B cell (primary cell): ENCODE data around the gene CPM. TPM values are rescaled to one million over a fixed set of nuclear protein-coding genes. Genes with fewer than 3 reads are reported as not detected.

Experiments used
- ATAC-seq: fragments of 200-7000 bp; cut with Tn5 transposase; one replicate; pipeline ENCODE4 v1.10.0; 2021; ENCODE audit warnings: low read depth, mild to moderate bottlenecking, moderate number of reproducible peaks, moderate library complexity
- CTCF ChIA-PET: fragments of 350-600 bp; sonication (Branson Sonifier 250); formaldehyde crosslinking; loops from one replicate; lab custom pipeline; 2021; ENCODE audit warnings: antibody characterized with exemption, inconsistent platforms; lab: Charles Lee
- POLR2A ChIA-PET: fragments of 350-600 bp; sonication (Branson Sonifier 250); formaldehyde crosslinking; loops from one replicate; lab custom pipeline; 2021; ENCODE audit warnings: antibody characterized with exemption; lab: Charles Lee
- DNase-seq: peaks from one replicate; pipeline ENCODE4 v3.0.0; 2013
- H2AFZ ChIP-seq: 2 replicates; pipeline ENCODE4 v1.6.1; 2012; ENCODE audit warnings: mild to moderate bottlenecking, low read depth, low read length; ENCODE audit not compliant: insufficient read depth, poor library complexity, severe bottlenecking
- H3K27ac ChIP-seq, 2 donors: 1 replicate in 1 of 2; 2 replicates in 1 of 2; pipeline ENCODE4 v1.5.1; 2012 to 2013; ENCODE audit warnings: low read length in 2 of 2, mild to moderate bottlenecking in 2 of 2, moderate library complexity in 1 of 2
- H3K27me3 ChIP-seq, 4 experiments: fragments of 200-600 bp in 1 of 4; sonication (generic) in 1 of 4; replicated peaks in 1 of 4; 1 replicate in 2 of 4; 2 replicates in 2 of 4; pipeline versions ENCODE4 v1.6.1 to v1.7.0; 2013 to 2016; ENCODE audit warnings: low read length in 3 of 4, mild to moderate bottlenecking in 2 of 4, mixed read lengths in 1 of 4, moderate library complexity in 1 of 4; ENCODE audit not compliant: insufficient read depth in 4 of 4, control insufficient read depth in 3 of 4; ENCODE audit errors: control extremely low read depth in 1 of 4
- H3K36me3 ChIP-seq, 2 experiments: replicated peaks in 1 of 2; 1 replicate in 1 of 2; 2 replicates in 1 of 2; pipeline versions ENCODE4 v1.6.1 to v1.7.1; 2013; ENCODE audit warnings: low read length in 1 of 2; ENCODE audit not compliant: insufficient read depth in 2 of 2, control insufficient read depth in 1 of 2; ENCODE audit errors: control extremely low read depth in 1 of 2, extremely low read depth in 1 of 2
- H3K4me1 ChIP-seq, 2 donors: fragments of 200-600 bp in 1 of 2; sonication (generic) in 1 of 2; 1 replicate in 1 of 2; 2 replicates in 1 of 2; pipeline versions ENCODE4 v1.5.1 to v1.6.1; 2013 to 2017; ENCODE audit warnings: low read length in 2 of 2; ENCODE audit not compliant: control insufficient read depth in 2 of 2, insufficient read depth in 2 of 2
- H3K4me2 ChIP-seq: replicated peaks from 2 replicates; pipeline ENCODE3; 2012; ENCODE audit warnings: mild to moderate bottlenecking, low read depth, low read length; ENCODE audit not compliant: poor library complexity, severe bottlenecking
- H3K4me3 ChIP-seq, 5 experiments: fragments of 200-600 bp in 1 of 5; sonication (generic) in 1 of 5; 1 replicate in 3 of 5; 2 replicates in 2 of 5; pipeline versions ENCODE4 v1.5.1 to v1.7.0; 2011 to 2016; ENCODE audit warnings: low read length in 4 of 5, mild to moderate bottlenecking in 4 of 5, low read depth in 2 of 5, control low read depth in 1 of 5, moderate library complexity in 1 of 5; ENCODE audit not compliant: insufficient read depth in 1 of 5; ENCODE audit errors: control extremely low read depth in 1 of 5, extremely low read depth in 1 of 5
- H3K79me2 ChIP-seq: fragments of 200-600 bp; sonication (generic); one replicate; pipeline ENCODE4 v1.6.0; 2016; ENCODE audit warnings: low read length; ENCODE audit not compliant: control insufficient read depth, insufficient read depth
- H3K9ac ChIP-seq: fragments of 200-600 bp; sonication (generic); 2 replicates; pipeline ENCODE4 v1.6.1; 2017; ENCODE audit warnings: mild to moderate bottlenecking, low read length, moderate library complexity
- H3K9me3 ChIP-seq, 3 donors: one replicate each; pipeline versions ENCODE4 v1.6.1 to v1.7.1; 2013; ENCODE audit warnings: low read length in 2 of 3; ENCODE audit not compliant: control insufficient read depth in 2 of 3, insufficient read depth in 1 of 3; ENCODE audit errors: control extremely low read depth in 1 of 3
- H4K20me1 ChIP-seq: 2 replicates; pipeline ENCODE4 v1.6.0; 2012; ENCODE audit warnings: mild to moderate bottlenecking, low read length; ENCODE audit not compliant: insufficient read depth, control insufficient read depth, poor library complexity, severe bottlenecking
- H3K27ac Mint-ChIP-seq: one replicate; pipeline ENCODE4 v1.8.0; 2021; ENCODE audit warnings: mixed read lengths
- H3K27me3 Mint-ChIP-seq: one replicate; pipeline ENCODE4 v1.8.0; 2021; ENCODE audit warnings: mixed read lengths
- H3K4me1 Mint-ChIP-seq: one replicate; pipeline ENCODE4 v1.8.0; 2021; ENCODE audit warnings: mixed read lengths
- H3K4me3 Mint-ChIP-seq: one replicate; pipeline ENCODE4 v1.8.0; 2021; ENCODE audit warnings: mixed read lengths
- H3K9me3 Mint-ChIP-seq: one replicate; pipeline ENCODE4 v1.8.0; 2022; ENCODE audit warnings: mixed read lengths; ENCODE audit not compliant: insufficient read depth
- EZH2 ChIP-seq: IDR thresholded peaks from 2 replicates; pipeline ENCODE4 v1.6.1; 2012; ENCODE audit warnings: borderline replicate concordance, low read depth, mild to moderate bottlenecking, moderate library complexity, low read length; ENCODE audit not compliant: insufficient read depth, poor library complexity, severe bottlenecking
- WGBS: methylation state at CpG from one replicate; pipeline ENCODE4 v1.1.5; 2013; ENCODE audit warnings: missing lambda C conversion rate; ENCODE audit not compliant: insufficient coverage; 5-methylcytosine and 5-hydroxymethylcytosine counted together
- intact Hi-C: fragments of 100-400 bp; cut with micrococcal nuclease; formaldehyde crosslinking; loops from one replicate; pipeline ENCODE4 v1.10.0; 2022
- polyA plus RNA-seq: library from polyadenylated mRNA; depleted of rRNA; stranded (reverse); fragments of >200 nt; gene quantifications from 2 replicates; pipeline ENCODE4 v1.2.3, GENCODE V29; 2012
- total RNA-seq, 2 donors: library from RNA; stranded (reverse); fragments of 120-200 nt in 1 of 2; gene quantifications; 1 replicate in 1 of 2; 2 replicates in 1 of 2; pipeline versions ENCODE4 v1.2.3 to v1.2.4, GENCODE V29; 2013 to 2022
- TF ChIP-seq, protein P1 (sequence below): fragments of 200-600 bp; IDR thresholded peaks from one replicate; pipeline ENCODE4 v1.8.0; 2022; ENCODE audit warnings: antibody characterized with exemption, mild to moderate bottlenecking

CPM gene
- total and polyA plus RNA-seq, 2 donors (not counting 1 experiment from before 2014, with no cell fraction given): 1.2 to 5.0 TPM

DNA sequence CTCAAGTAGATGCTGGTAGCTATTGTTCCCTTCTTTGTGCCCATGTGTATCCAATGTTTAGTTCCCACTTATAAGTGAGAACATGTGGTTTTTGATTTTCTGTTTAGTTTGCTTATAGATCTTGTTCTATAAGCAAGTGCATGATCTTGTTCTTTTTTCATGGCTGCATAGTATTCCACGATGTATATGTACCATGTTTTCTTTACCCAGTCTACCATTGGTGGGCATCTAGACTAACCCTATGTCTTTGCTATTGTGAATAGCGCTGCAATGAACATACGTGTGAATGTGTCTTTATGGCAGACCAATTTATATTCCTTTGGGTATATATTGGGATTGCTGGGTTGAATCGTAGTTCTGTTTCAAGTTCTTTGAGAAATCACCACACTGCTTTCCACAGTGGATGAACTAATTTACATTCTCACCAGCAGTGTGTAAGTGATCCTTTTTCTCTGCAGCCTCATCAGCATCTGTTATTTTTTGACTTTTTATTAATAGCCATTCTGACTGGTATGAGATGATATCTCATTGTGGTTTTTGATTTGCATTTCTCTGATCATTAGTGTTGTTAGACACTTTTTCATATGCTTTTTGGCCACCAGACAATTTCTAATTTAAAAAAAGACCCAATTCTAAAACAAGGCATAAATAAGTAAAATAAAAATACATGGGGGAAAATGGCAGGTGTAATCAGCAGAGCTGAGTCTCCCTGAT is 50.6 kb downstream of the CPM start:
- Histone ChIP-seq H3K9me3 (peaks cover 0 to 4% (median 0%) of the 10 kb centered on the region in 3 donors), H3K27me3 (no peaks in the 10 kb centered on the region), H3K79me2 (no peaks in the 10 kb centered on the region), H2AFZ (no peak overlapping the region), H3K4me1 (no peaks in the 10 kb centered on the region), H3K27ac (no peak overlapping the region), H4K20me1 (no peaks in the 10 kb centered on the region), H3K9ac (no peak overlapping the region), H3K4me3 (no peak overlapping the region), H3K36me3 (no peaks in the 10 kb centered on the region), H3K4me2 (no peak overlapping the region)
- H3K4me1 Mint-ChIP-seq: no peaks in the 10 kb centered on the region
- no peak overlapping the region for H3K27ac Mint-ChIP-seq
- no peaks in the 10 kb centered on the region for H3K27me3 Mint-ChIP-seq
- no peak for ATAC-seq
- no peak overlapping the region for H3K4me3 Mint-ChIP-seq
- no peaks in the 10 kb centered on the region for H3K9me3 Mint-ChIP-seq
- intact Hi-C loops: no loop called here
- POLR2A ChIA-PET: no interaction called here
- 80% methylated on average over 2 of the region's 4 CpGs for WGBS
- no peak for DNase-seq
- TF ChIP-seq, protein P1, sequence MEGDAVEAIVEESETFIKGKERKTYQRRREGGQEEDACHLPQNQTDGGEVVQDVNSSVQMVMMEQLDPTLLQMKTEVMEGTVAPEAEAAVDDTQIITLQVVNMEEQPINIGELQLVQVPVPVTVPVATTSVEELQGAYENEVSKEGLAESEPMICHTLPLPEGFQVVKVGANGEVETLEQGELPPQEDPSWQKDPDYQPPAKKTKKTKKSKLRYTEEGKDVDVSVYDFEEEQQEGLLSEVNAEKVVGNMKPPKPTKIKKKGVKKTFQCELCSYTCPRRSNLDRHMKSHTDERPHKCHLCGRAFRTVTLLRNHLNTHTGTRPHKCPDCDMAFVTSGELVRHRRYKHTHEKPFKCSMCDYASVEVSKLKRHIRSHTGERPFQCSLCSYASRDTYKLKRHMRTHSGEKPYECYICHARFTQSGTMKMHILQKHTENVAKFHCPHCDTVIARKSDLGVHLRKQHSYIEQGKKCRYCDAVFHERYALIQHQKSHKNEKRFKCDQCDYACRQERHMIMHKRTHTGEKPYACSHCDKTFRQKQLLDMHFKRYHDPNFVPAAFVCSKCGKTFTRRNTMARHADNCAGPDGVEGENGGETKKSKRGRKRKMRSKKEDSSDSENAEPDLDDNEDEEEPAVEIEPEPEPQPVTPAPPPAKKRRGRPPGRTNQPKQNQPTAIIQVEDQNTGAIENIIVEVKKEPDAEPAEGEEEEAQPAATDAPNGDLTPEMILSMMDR: no peak
- no peak for TF ChIP-seq EZH2
- CTCF ChIA-PET: interaction anchor here (1.5 kb wide), 1 partner anchor 11 kb away, joined by 7 read pairs; no protein-coding TSS in a partner anchor

DNA sequence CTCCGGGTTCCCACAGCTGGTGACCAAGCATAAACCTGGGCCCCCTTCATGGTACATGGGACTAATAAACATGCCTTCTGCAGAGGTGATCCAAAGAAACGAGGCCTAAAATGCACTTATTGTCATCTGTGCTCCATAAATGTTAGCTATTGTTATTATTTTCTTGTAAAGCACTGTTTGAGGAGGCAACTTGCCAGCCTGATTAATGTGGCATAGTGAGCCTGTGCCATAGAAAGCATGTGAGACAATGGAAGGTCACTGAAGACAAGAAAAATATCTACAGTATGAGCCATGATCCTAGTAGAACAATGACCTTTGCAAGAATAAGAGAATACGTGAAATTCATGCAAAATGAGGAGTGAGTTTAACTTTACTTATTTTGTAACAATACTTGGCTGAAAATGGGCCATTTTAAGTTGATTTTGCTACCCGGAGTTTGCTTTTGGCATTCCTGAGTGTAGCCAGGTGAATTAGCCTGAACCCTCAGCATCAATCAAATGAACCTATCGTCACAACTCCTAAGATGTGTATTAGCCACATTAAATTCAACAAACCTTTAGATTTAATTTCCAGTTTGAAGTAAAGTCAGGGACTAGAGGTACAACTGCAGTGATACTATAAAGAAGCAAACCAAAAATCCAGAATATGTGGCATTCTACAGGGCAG is 52.2 kb downstream of the CPM start:
- no peaks in the 10 kb centered on the region for H3K79me2 ChIP-seq
- ATAC-seq (no peak), DNase-seq (no peak)
- H3K4me1 Mint-ChIP-seq: no peaks in the 10 kb centered on the region
- no peak overlapping the region for H2AFZ ChIP-seq
- H3K4me2 ChIP-seq: no peak overlapping the region
- no peaks in the 10 kb centered on the region for H3K9me3 Mint-ChIP-seq
- 84% methylated on average over 2 of the region's 5 CpGs for WGBS
- no peak overlapping the region for H3K9ac ChIP-seq
- CTCF ChIA-PET: no interaction called here
- H3K27ac Mint-ChIP-seq: no peak overlapping the region
- H3K27me3 Mint-ChIP-seq: no peaks in the 10 kb centered on the region
- TF ChIP-seq EZH2: no peak
- POLR2A ChIA-PET: no interaction called here
- H3K27me3 ChIP-seq: no peaks in the 10 kb centered on the region
- intact Hi-C loops: no loop called here
- no peaks in the 10 kb centered on the region for H4K20me1 ChIP-seq
- no peak overlapping the region for H3K27ac ChIP-seq
- H3K9me3 ChIP-seq: peaks cover 0 to 4% (median 0%) of the 10 kb centered on the region in 3 donors
- H3K4me3 ChIP-seq: no peak overlapping the region
- H3K36me3 ChIP-seq: no peaks in the 10 kb centered on the region
- no peak overlapping the region for H3K4me3 Mint-ChIP-seq
- no peaks in the 10 kb centered on the region for H3K4me1 ChIP-seq
